Measurements from ENCODE around the gene ACSM3. TPM values are rescaled to one million over a fixed set of nuclear protein-coding genes. Genes with fewer than 3 reads are reported as not detected.

The ACSM3 gene
- polyA plus RNA-seq, 2 of the 4 experiments (the other 2 are of a cell fraction): 2.9 to 15.7 TPM

- no peak for TF ChIP-seq NR3C1 (IDR thresholded peaks at IDR 0.05)
- TF ChIP-seq MAFK (IDR thresholded peaks at IDR 0.05; ENCODE audit: partially characterized antibody): peak; percentile 79
- TF ChIP-seq NFE2L2 (conservative IDR thresholded peaks at IDR 0.05; ENCODE audit: low read length): peak; percentile 87
- TF ChIP-seq MYC (IDR thresholded peaks at IDR 0.05; ENCODE audit: borderline replicate concordance, low read length): no peak
- no peak for ATAC-seq
- H3K4me3 ChIP-seq: no peak overlapping the region
- no peaks in the 10 kb centered on the region for H3K4me1 ChIP-seq
- H3K27ac ChIP-seq: no peak overlapping the region
- H3K9me3 ChIP-seq: no peaks in the 10 kb centered on the region
- FAIRE-seq: peak; percentile 56
- no peak overlapping the region for H3K4me2 ChIP-seq
- WGBS (ENCODE audit: missing lambda C conversion rate): 77% methylated on average over 3 of the region's 3 CpGs
- no peak for DNase-seq (ENCODE audit: low read depth in 1 of 2, low spot score in 1 of 2)
- ChIA-PET POLR2A (no interaction called here), CTCF (interaction anchor here (0.7 to 2.0 kb wide), 3 partner anchors 22 to 25 kb away, joined by 3 to 7 read pairs (median 3); no protein-coding TSS in a partner anchor)
These were observed 62.3 kb downstream of the ACSM3 start for GRCh38 chr16:20826039-20826566.

- CTCF ChIA-PET: no interaction called here
- no peak for FAIRE-seq
These were observed 65.7 kb downstream of the ACSM3 start for GRCh38 chr16:20829536-20829935.

DNA sequence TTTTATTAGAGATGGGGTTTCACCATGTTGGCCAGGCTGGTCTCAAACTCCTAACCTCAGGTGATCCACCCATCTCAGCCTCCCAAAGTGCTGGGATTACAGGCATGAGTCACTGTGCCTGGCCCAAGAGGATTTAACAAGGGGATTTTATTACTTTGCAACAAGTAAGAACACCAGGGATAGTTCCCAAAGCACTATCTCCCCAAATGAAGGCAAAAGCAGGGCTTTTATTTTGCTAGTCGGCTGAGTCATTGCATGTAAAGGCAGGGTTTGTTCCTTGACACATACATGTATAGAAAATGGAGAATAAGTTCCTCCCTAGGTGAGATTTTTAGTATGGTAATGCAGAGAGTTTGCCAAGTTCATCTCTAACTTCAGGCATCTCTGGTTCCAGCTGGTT is 66.6 kb downstream of the ACSM3 start:
- CTCF ChIA-PET: interaction anchor here (0.7 kb wide), 1 partner anchor 19 kb away, joined by 3 read pairs; no protein-coding TSS in a partner anchor
- TF ChIP-seq MYC (IDR thresholded peaks at IDR 0.05; ENCODE audit: borderline replicate concordance, low read length) (no peak), ATOH8 (CRISPR knock-in tag; IDR thresholded peaks at IDR 0.05; ENCODE audit: low read depth) (no peak), HOXB13 (CRISPR knock-in tag; IDR thresholded peaks at IDR 0.05; ENCODE audit: low read depth) (no peak), ELK1 (IDR thresholded peaks at IDR 0.05; ENCODE audit: low read depth, low read length) (no peak), NFE2L2 (conservative IDR thresholded peaks at IDR 0.05; ENCODE audit: low read length) (no peak), KDM1A (IDR thresholded peaks at IDR 0.05; ENCODE audit: low read depth) (no peak), ZFP36 (IDR thresholded peaks at IDR 0.05; ENCODE audit: borderline replicate concordance, partially characterized antibody) (no peak), ZNF302 (CRISPR knock-in tag; IDR thresholded peaks at IDR 0.05) (no peak), RAD21 (conservative IDR thresholded peaks at IDR 0.05 in 1 of 2, IDR thresholded peaks at IDR 0.05 in 1 of 2) (no peak), CHD2 (IDR thresholded peaks at IDR 0.05; ENCODE audit: low read length, partially characterized antibody) (no peak), BHLHE40 (IDR thresholded peaks at IDR 0.05; ENCODE audit: low read depth, low read length) (no peak), POLR2A (IDR thresholded peaks at IDR 0.05; ENCODE audit: low read length) (no peak), NPAS2 (CRISPR knock-in tag; IDR thresholded peaks at IDR 0.05; ENCODE audit: borderline replicate concordance) (no peak)
- FAIRE-seq (no peak), ATAC-seq (no peak), DNase-seq (ENCODE audit: low read depth in 1 of 2, low spot score in 1 of 2) (no peak)
- Histone ChIP-seq H3K4me2 (no peak overlapping the region), H3K9me3 (no peaks in the 10 kb centered on the region), H3K4me3 (no peak overlapping the region), H3K4me1 (no peaks in the 10 kb centered on the region), H3K27ac (no peak overlapping the region)
- POLR2A ChIA-PET: no interaction called here
- 74% methylated on average over 1 of the region's 1 CpG for WGBS (ENCODE audit: missing lambda C conversion rate)

More at GRCh38 chr16:20829536-20829935, 65.7 kb downstream of the ACSM3 start:
- ATAC-seq: no peak
- no peak for TF ChIP-seq ZC3H11A (IDR thresholded peaks at IDR 0.05)
- no peak for TF ChIP-seq ATOH8 (CRISPR knock-in tag; IDR thresholded peaks at IDR 0.05; ENCODE audit: low read depth)
- TF ChIP-seq, protein P1, sequence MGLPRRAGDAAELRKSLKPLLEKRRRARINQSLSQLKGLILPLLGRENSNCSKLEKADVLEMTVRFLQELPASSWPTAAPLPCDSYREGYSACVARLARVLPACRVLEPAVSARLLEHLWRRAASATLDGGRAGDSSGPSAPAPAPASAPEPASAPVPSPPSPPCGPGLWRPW (IDR thresholded peaks at IDR 0.05): no peak
- no peak for TF ChIP-seq BHLHE40 (IDR thresholded peaks at IDR 0.05; ENCODE audit: low read depth, low read length)
- TF ChIP-seq HDAC2 (IDR thresholded peaks at IDR 0.05): no peak
- TF ChIP-seq, protein P2, sequence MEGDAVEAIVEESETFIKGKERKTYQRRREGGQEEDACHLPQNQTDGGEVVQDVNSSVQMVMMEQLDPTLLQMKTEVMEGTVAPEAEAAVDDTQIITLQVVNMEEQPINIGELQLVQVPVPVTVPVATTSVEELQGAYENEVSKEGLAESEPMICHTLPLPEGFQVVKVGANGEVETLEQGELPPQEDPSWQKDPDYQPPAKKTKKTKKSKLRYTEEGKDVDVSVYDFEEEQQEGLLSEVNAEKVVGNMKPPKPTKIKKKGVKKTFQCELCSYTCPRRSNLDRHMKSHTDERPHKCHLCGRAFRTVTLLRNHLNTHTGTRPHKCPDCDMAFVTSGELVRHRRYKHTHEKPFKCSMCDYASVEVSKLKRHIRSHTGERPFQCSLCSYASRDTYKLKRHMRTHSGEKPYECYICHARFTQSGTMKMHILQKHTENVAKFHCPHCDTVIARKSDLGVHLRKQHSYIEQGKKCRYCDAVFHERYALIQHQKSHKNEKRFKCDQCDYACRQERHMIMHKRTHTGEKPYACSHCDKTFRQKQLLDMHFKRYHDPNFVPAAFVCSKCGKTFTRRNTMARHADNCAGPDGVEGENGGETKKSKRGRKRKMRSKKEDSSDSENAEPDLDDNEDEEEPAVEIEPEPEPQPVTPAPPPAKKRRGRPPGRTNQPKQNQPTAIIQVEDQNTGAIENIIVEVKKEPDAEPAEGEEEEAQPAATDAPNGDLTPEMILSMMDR (IDR thresholded peaks at IDR 0.05): no peak
- no peak for TF ChIP-seq RAD21 (conservative IDR thresholded peaks at IDR 0.05 in 1 of 2, IDR thresholded peaks at IDR 0.05 in 1 of 2)
- no peak for TF ChIP-seq MAX (IDR thresholded peaks at IDR 0.05)
- no peak for TF ChIP-seq USF2 (IDR thresholded peaks at IDR 0.05)
- no peak for TF ChIP-seq ESRRA (IDR thresholded peaks at IDR 0.05; ENCODE audit: borderline replicate concordance, low read length)
- no peak for TF ChIP-seq HOXB5 (CRISPR knock-in tag; IDR thresholded peaks at IDR 0.05)
- no peak for TF ChIP-seq EP300 (IDR thresholded peaks at IDR 0.05)
- TF ChIP-seq TFCP2L1 (CRISPR knock-in tag; IDR thresholded peaks at IDR 0.05): no peak
- TF ChIP-seq EHF (CRISPR knock-in tag; IDR thresholded peaks at IDR 0.05): no peak
- TF ChIP-seq ZNF302 (CRISPR knock-in tag; IDR thresholded peaks at IDR 0.05): no peak
- TF ChIP-seq RFX5 (IDR thresholded peaks at IDR 0.05): no peak
- no peak for TF ChIP-seq KDM1A (IDR thresholded peaks at IDR 0.05; ENCODE audit: low read depth)
- no peak overlapping the region for H3K27ac ChIP-seq
- no peak overlapping the region for H3K4me3 ChIP-seq
- POLR2A ChIA-PET: no interaction called here
- no peak for DNase-seq (ENCODE audit: low read depth in 1 of 2, low spot score in 1 of 2)
- no peaks in the 10 kb centered on the region for H3K4me1 ChIP-seq
- H3K4me2 ChIP-seq: no peak overlapping the region
- WGBS (ENCODE audit: missing lambda C conversion rate): 56% methylated on average over 1 of the region's 1 CpG
- no peaks in the 10 kb centered on the region for H3K9me3 ChIP-seq

Measured in A549 (cell line).